HEK293 (cell line): ENCODE measurements around the gene KCTD15.
A peak's percentile ranks its signal among the peaks of the same experiment; 100 is the strongest.

Experiments
- CTCF ChIA-PET: fragments of 350-600 bp; formaldehyde crosslinking; extraction: SDS; loops from one replicate; lab custom pipeline; 2021; ENCODE audit warnings: antibody characterized with exemption; lab: Yijun Ruan, JAX
- POLR2A ChIA-PET: fragments of 300-600 bp; formaldehyde crosslinking; extraction: SDS; loops from one replicate; lab custom pipeline; 2020; ENCODE audit warnings: antibody characterized with exemption, inconsistent platforms; lab: Yijun Ruan, JAX
- H3K27ac ChIP-seq: fragments of 200-500 bp; sonication (Bioruptor generic); 2 replicates; pipeline ENCODE4 v1.5.1; 2014; ENCODE audit warnings: low read depth, low read length, control low read depth, inconsistent platforms; ENCODE audit errors: extremely low read depth
- H3K36me3 ChIP-seq, 2 experiments: fragments of 200-500 bp in 1 of 2; sonication (Bioruptor generic) in 1 of 2; 1 replicate in 1 of 2; 2 replicates in 1 of 2; pipeline ENCODE4 v1.5.1; 2014 to 2017; ENCODE audit warnings: inconsistent platforms in 2 of 2, low read length in 2 of 2; ENCODE audit not compliant: control insufficient read depth in 2 of 2, insufficient read depth in 1 of 2
- H3K4me1 ChIP-seq: fragments of 200-500 bp; sonication (Bioruptor generic); 2 replicates; pipeline ENCODE4 v1.5.1; 2014; ENCODE audit warnings: mild to moderate bottlenecking, low read length, inconsistent platforms; ENCODE audit not compliant: control insufficient read depth, insufficient read depth
- H3K4me3 ChIP-seq: 2 replicates; pipeline ENCODE4 v1.5.1; 2011; ENCODE audit warnings: low read depth, mild to moderate bottlenecking, control low read depth, low read length, moderate library complexity
- H3K9me3 ChIP-seq: fragments of 200-500 bp; sonication (Bioruptor generic); 2 replicates; pipeline ENCODE4 v1.5.1; 2014; ENCODE audit warnings: low read depth, low read length, inconsistent platforms; ENCODE audit not compliant: control insufficient read depth, insufficient read depth
- BCL6B ChIP-seq: fragments of 450-650 bp; formaldehyde crosslinking; IDR thresholded peaks from 2 replicates; pipeline ENCODE4 v1.5.1; 2017; ENCODE audit warnings: missing biosample characterization, missing genetic modification characterization
- GFI1B ChIP-seq: fragments of 450-650 bp; formaldehyde crosslinking; IDR thresholded peaks from 2 replicates; pipeline ENCODE4 v1.5.1; 2016; ENCODE audit warnings: missing biosample characterization, missing genetic modification characterization
- HOXD13 ChIP-seq: sonication (generic); formaldehyde crosslinking; IDR thresholded peaks from 2 replicates; pipeline ENCODE4 v1.8.0; 2022; ENCODE audit warnings: missing genetic modification reagents, borderline replicate concordance
- KLF16 ChIP-seq: fragments of 450-650 bp; formaldehyde crosslinking; IDR thresholded peaks from 2 replicates; pipeline ENCODE4 v1.5.1; 2017; ENCODE audit warnings: missing biosample characterization, missing genetic modification characterization
- KLF7 ChIP-seq: fragments of 450-650 bp; formaldehyde crosslinking; IDR thresholded peaks from 2 replicates; pipeline ENCODE4 v1.5.1; 2016; ENCODE audit warnings: missing biosample characterization, missing genetic modification characterization, borderline replicate concordance
- KLF9 ChIP-seq: fragments of 450-650 bp; formaldehyde crosslinking; IDR thresholded peaks from 2 replicates; pipeline ENCODE4 v1.5.1; 2016; ENCODE audit warnings: missing biosample characterization, missing genetic modification characterization, low read depth
- REST ChIP-seq: fragments of 450-650 bp; formaldehyde crosslinking; IDR thresholded peaks from 2 replicates; pipeline ENCODE4 v1.5.1; 2016; ENCODE audit warnings: missing biosample characterization, missing genetic modification characterization
- SCRT2 ChIP-seq: fragments of 450-650 bp; formaldehyde crosslinking; IDR thresholded peaks from 2 replicates; pipeline ENCODE4 v1.5.1; 2016; ENCODE audit warnings: missing biosample characterization, missing genetic modification characterization
- SP3 ChIP-seq: fragments of 450-650 bp; formaldehyde crosslinking; IDR thresholded peaks from 2 replicates; pipeline ENCODE4 v1.5.1; 2016; ENCODE audit warnings: missing biosample characterization, missing genetic modification characterization
- TCF7L2 ChIP-seq: IDR thresholded peaks from 2 replicates; pipeline ENCODE4 v1.6.1; 2011; ENCODE audit warnings: low read depth, mild to moderate bottlenecking, inconsistent platforms, low read length, moderate library complexity, borderline replicate concordance
- WT1 ChIP-seq: fragments of 450-650 bp; formaldehyde crosslinking; IDR thresholded peaks from 2 replicates; pipeline ENCODE4 v1.5.1; 2016; ENCODE audit warnings: missing biosample characterization, missing genetic modification characterization
- ZBTB17 ChIP-seq: fragments of 450-650 bp; formaldehyde crosslinking; IDR thresholded peaks from 2 replicates; pipeline ENCODE4 v1.5.1; 2016; ENCODE audit warnings: missing biosample characterization, missing genetic modification characterization
- ZEB2 ChIP-seq: fragments of 450-650 bp; formaldehyde crosslinking; IDR thresholded peaks from 2 replicates; pipeline ENCODE4 v1.5.1; 2016; ENCODE audit warnings: missing biosample characterization, missing genetic modification characterization
- ZNF10 ChIP-seq: fragments of 450-650 bp; formaldehyde crosslinking; IDR thresholded peaks from 2 replicates; pipeline ENCODE4 v1.5.1; 2017; ENCODE audit warnings: missing biosample characterization, missing genetic modification characterization
- ZNF221 ChIP-seq: fragments of 450-650 bp; formaldehyde crosslinking; IDR thresholded peaks from 2 replicates; pipeline ENCODE4 v1.5.1; 2017; ENCODE audit warnings: missing biosample characterization, missing genetic modification characterization, borderline replicate concordance
- ZNF239 ChIP-seq: fragments of 450-650 bp; formaldehyde crosslinking; IDR thresholded peaks from 2 replicates; pipeline ENCODE4 v1.5.1; 2016; ENCODE audit warnings: missing biosample characterization, missing genetic modification characterization
- ZNF324 ChIP-seq: fragments of 450-650 bp; formaldehyde crosslinking; IDR thresholded peaks from 2 replicates; pipeline ENCODE4 v1.5.1; 2016; ENCODE audit warnings: missing biosample characterization, missing genetic modification characterization
- ZNF391 ChIP-seq: fragments of 450-650 bp; formaldehyde crosslinking; IDR thresholded peaks from 2 replicates; pipeline ENCODE4 v1.5.1; 2016; ENCODE audit warnings: low read depth, missing biosample characterization, missing genetic modification characterization, borderline replicate concordance
- ZNF514 ChIP-seq: fragments of 450-650 bp; formaldehyde crosslinking; IDR thresholded peaks from 2 replicates; pipeline ENCODE4 v1.5.1; 2016; ENCODE audit warnings: missing biosample characterization, missing genetic modification characterization
- ZNF610 ChIP-seq: fragments of 450-650 bp; formaldehyde crosslinking; IDR thresholded peaks from 2 replicates; pipeline ENCODE4 v1.5.1; 2016; ENCODE audit warnings: missing biosample characterization, missing genetic modification characterization, borderline replicate concordance
- ZNF692 ChIP-seq: fragments of 450-650 bp; formaldehyde crosslinking; IDR thresholded peaks from 2 replicates; pipeline ENCODE4 v1.5.1; 2016; ENCODE audit warnings: missing biosample characterization, missing genetic modification characterization
- ZNF843 ChIP-seq: fragments of 450-650 bp; formaldehyde crosslinking; IDR thresholded peaks from 2 replicates; pipeline ENCODE4 v1.5.1; 2016; ENCODE audit warnings: missing biosample characterization, missing genetic modification characterization

The KCTD15 gene

DNA sequence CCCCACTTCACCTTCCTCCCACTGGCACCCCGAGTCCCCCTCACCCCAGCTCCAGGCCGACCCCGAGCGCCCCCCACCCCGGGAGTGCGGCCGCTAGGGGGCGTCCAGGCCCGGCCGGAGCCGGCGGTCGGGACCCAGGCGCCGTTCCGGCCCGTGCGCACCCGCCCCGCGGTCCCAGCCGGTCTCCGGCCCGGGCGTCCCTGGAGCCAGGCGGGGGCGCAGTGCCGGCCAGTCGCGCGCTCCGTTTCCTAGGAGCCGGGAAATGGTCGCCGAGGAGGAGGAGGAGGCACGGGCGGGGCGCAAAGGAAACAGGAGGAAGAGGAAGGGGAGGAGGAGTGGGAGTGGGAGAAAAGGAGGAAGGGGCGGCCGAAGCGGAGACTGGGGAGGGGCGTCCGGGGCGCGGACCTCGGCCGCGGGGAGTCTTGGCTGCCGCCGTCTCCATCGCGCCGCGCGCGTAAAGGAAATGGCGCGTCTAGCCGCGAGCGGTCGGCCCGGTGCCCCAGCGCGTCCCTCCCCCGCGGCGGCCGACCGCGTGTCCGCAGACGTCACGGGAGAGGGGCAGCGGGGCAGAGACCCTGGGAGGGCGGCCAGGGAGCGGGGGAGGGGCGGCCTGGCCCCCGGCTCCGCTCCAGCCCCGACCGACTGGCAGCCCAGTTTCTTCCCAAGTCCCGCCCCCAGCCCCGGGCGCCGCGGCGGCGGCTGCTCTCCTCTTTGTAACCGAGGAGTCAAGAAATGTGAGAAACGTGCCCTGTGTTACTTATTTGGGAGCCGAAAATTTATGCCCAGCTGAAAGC is 1.1 kb upstream of the KCTD15 start (continued):
- TF ChIP-seq REST (tag by site-specific recombination), result peak; percentile 64

- Histone ChIP-seq H3K9me3 (no peaks in the 10 kb centered on the region), H3K36me3 (peaks cover 19 to 36% of the 10 kb centered on the region in 2 experiments; a peak in 2 of 3 replicates), H3K27ac (peak overlapping the region; percentile 100), H3K4me1 (peaks cover 18% of the 10 kb centered on the region), H3K4me3 (peak overlapping the region; percentile 63)
- ChIA-PET POLR2A (interaction anchor here (1.2 to 2.6 kb wide), 5 partner anchors 20 to 561 kb away, joined by 6 to 16 read pairs (median 12); no protein-coding TSS in a partner anchor), CTCF (interaction anchor here (0.6 to 9.5 kb wide), 7 partner anchors 16 to 523 kb away, joined by 3 to 171 read pairs (median 7); no protein-coding TSS in a partner anchor)
- TF ChIP-seq ZNF692 (tag by site-specific recombination) (peak; percentile 60; the same call in 1 of the 2 replicates), ZNF10 (tag by site-specific recombination) (no peak), KLF16 (tag by site-specific recombination) (no peak), ZNF239 (no peak), ZNF843 (tag by site-specific recombination) (no peak; the same call in 1 of the 2 replicates), KLF7 (tag by site-specific recombination) (0 out of 2 replicates have a peak, but pooled peaks have one; percentile 38), REST (tag by site-specific recombination) (no peak), SP3 (tag by site-specific recombination) (peak; percentile 17; the same call in 1 of the 2 replicates), ZNF391 (tag by site-specific recombination) (no peak), ZNF324 (tag by site-specific recombination) (no peak), KLF9 (tag by site-specific recombination) (no peak), BCL6B (tag by site-specific recombination) (no peak), ZNF610 (tag by site-specific recombination) (no peak), ZBTB17 (tag by site-specific recombination) (no peak), HOXD13 (CRISPR knock-in tag) (no peak), WT1 (0 out of 2 replicates have a peak, but pooled peaks have one; percentile 3), ZNF514 (no peak), GFI1B (0 out of 2 replicates have a peak, but pooled peaks have one; percentile 17), TCF7L2 (no peak), SCRT2 (tag by site-specific recombination) (peak; percentile 94), ZNF221 (tag by site-specific recombination) (no peak), ZEB2 (tag by site-specific recombination) (no peak)
Measured at GRCh38 chr19:33797802-33798671, 1.4 kb downstream of the KCTD15 start.
